T47D (cell line): ENCODE data around the gene RERG.

Experiments used
- DNase-seq, 2 experiments: peaks; one replicate each; pipeline versions ENCODE4 v3.0.0 to v3.0.0-alpha.2; 2011 to 2012; ENCODE audit warnings: low read depth in 1 of 2, low spot score in 1 of 2
- JUND ChIP-seq: IDR thresholded peaks from 2 replicates; pipeline ENCODE4 v1.6.1; 2012; ENCODE audit warnings: low read depth
- in situ Hi-C: cut with HindIII; loops from 2 replicates; pipeline ENCODE4 v1.10.0; 2016; ENCODE audit warnings: low sequenced_read_pairs, low pct_unique_long_range_greater_than_20kb

RERG gene

DNA sequence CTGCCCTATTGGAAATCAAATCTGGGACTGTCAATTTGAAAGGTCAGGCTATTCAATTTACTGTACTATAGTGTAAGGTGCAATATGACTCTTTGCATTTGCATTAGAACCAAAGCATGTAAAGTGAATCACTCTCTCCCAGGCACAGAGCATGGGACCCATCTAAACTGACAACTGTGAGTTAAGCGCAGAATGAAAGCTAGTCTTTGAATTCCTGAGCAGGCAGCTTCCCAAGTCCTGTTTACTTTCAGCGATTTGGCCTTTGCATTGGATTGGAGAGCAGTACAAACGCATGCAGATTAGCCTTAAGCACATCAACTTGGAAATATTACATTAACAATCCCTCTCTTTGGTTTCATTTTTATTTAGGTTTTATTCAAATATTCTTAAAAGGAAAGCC lies 74.6 kb downstream of the RERG start:
- TF ChIP-seq JUND = 0 out of 2 replicates have a peak, but pooled peaks have one; percentile 6
- in situ Hi-C loops = no loop called here
- peak in 1 of 2 experiments; percentile 85 for DNase-seq

GRCh38 chr12:15143467-15143866 lies 77.8 kb downstream of the RERG start:
- in situ Hi-C loops = no loop called here
- TF ChIP-seq JUND = peak; percentile 52; the same call in 1 of the 2 replicates
- peak in 1 of 2 experiments; percentile 80 for DNase-seq

GRCh38 chr12:15142711-15143110 lies 78.5 kb downstream of the RERG start:
- no peak for DNase-seq
- TF ChIP-seq JUND = no peak
- in situ Hi-C loops = no loop called here

- no peak for TF ChIP-seq JUND
- DNase-seq = no peak
- in situ Hi-C loops = no loop called here
Observed at GRCh38 chr12:15131431-15131830, 89.8 kb downstream of the RERG start.

DNA sequence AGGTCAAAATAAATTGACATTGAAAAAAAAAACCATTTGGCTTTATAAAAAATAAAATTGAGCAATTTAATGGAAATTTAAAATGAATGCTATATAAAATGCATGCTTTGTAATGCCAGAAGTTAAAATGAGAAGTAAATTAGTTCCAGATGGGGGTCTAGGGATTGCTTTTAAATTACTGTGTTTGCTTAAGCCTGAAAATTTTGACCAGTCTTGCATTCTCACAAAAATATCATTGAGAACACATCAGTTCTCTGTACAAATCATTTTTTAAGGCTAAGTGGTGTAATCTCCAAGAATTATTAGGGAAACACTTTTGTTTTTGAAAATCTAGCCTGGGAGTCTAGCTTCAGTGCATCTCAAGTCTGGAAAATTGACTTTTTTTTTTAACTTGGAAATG lies 90.7 kb downstream of the RERG start:
- TF ChIP-seq JUND = no peak
- in situ Hi-C loops = no loop called here
- DNase-seq = no peak

DNA sequence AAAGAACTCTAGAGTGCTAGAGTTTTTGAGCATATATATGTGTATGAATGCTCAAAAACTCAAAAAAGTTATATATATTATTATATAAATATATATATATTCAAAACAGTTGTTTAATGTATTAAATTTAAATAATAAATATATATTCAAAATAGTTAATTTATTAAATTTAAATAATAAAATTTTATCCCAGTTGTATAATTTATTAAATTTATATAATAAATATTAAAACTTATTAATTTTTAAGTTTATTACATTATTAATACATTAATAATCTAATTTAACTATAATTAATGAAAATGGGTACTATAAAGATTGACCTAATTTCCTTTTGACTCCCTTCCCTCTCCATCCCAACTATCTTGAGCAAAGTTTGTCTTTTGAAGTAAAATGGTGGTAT lies 97.8 kb downstream of the RERG start:
- in situ Hi-C loops = no loop called here
- DNase-seq = no peak
- TF ChIP-seq JUND = no peak

DNA sequence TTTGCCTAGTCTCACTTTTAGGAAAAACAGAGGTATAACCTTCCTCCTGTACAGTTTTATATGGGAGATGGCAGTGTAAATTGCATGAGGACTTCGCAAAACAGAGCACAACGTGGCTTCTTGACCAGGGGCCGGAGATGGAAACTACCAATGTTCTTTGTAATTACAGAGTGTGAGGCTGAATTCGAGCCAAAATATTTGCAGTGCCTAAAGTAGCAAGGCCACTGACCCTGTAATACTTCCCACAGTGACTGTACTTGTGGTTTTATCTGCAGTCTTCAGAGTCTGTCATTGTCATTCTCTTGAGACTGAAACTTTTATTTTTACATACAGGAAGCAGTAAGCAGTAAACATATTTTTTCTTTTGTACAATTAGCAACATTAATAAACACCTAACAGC lies 98.9 kb downstream of the RERG start:
- in situ Hi-C loops = no loop called here
- no peak for TF ChIP-seq JUND
- DNase-seq = peak in 1 of 2 experiments; percentile 80

GRCh38 chr12:15118955-15119354 lies 102.3 kb downstream of the RERG start:
- in situ Hi-C loops = no loop called here
- DNase-seq = no peak
- TF ChIP-seq JUND = no peak

GRCh38 chr12:15116983-15117382 lies 104.2 kb downstream of the RERG start:
- TF ChIP-seq JUND = no peak
- no peak for DNase-seq
- in situ Hi-C loops = no loop called here

DNA sequence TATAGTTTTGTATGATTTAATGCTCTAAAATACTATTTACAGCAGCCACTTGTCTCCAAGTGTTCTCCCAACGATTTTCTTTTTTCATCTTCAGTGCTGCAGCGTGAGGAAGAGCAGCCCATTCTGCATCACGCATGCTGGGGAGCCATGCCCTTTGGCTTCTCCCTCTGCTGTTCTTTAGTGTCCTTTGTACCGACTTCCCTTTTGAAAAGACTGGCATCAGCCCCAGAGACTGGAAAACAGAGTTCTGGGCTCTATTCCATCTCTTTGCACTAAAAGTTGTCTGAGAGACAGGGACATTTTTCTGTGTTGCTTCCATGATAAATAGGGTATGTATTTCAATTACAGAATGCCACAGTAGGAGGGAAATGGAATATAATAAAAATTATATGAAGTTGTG lies 105.1 kb downstream of the RERG start:
- no peak for TF ChIP-seq JUND
- in situ Hi-C loops = no loop called here

GRCh38 chr12:15115434-15115833 lies 105.8 kb downstream of the RERG start:
- TF ChIP-seq JUND = no peak
- in situ Hi-C loops = no loop called here
- no peak for DNase-seq

More for the DNA sequence above, 105.1 kb downstream of the RERG start:
- DNase-seq = no peak

DNA sequence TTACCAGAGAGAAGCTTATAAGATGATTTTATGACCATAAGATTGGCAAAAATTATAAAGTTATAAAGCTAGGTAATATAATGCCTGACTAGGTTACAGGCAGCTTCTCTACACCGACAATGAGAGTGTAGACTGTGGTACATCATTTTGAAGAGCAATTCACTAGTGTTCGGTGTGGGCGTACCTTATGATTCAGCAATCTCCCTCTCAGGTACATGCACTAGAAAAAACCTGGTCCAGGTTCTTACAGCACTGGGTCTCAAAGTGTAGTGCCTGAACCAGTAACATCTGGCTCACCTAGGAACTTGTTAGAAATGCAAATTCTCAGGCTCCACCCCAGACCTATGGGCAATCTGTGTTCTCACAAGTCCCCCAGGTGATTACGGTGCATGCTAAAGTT lies 106.7 kb downstream of the RERG start:
- TF ChIP-seq JUND = no peak
- in situ Hi-C loops = no loop called here
- peak in 1 of 2 experiments; percentile 71 for DNase-seq

DNA sequence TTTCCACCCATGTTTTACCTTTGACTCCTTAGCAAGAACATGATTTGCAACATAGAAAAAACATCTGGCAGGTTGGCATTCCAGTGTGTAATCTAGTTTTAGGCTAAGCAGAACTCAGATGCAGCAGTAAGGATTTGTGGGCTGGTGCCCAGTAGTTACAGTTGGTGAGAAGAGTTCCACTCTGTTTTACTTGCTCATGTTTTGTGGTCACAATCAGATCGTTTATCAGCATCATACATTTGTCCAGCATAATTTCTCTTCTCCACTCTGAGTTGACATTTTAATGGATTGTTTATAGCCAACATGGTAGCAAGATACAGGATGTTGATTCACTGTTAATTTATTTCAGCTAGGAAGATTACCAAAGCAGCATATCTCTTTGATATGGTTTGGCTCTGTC lies 128.4 kb downstream of the RERG start:
- TF ChIP-seq JUND = no peak
- in situ Hi-C loops = no loop called here
- DNase-seq = no peak

DNA sequence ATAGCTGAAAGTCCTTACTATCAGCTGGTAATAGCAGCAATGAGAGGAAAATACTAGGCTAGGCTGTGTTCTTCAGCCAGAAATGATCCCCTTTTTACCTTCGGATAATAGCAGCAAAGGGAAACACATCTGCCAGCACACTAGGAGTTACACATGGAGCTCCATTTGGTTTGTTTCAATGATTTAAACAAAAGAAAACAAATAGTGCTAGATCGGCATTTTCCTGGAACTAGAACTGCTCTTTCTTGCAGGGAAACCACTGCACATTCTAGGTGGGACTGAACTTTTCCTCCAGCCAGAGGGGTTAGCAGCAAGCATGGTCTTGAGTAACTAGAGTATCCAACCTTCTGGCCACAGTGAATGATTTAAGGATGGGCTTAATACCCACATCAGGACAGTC lies 130.8 kb downstream of the RERG start:
- in situ Hi-C loops = no loop called here
- no peak for TF ChIP-seq JUND
- DNase-seq = no peak
